Transverse colon (tissue), 4 donors: Measurements from ENCODE around the gene TRAF2. TPM values are rescaled to one million over a fixed set of nuclear protein-coding genes. Genes with fewer than 3 reads are reported as not detected.

Experiments used
- DNase-seq: peaks from one replicate; pipeline ENCODE4 v3.0.0-alpha.2; 2019
- H3K27ac ChIP-seq, 4 donors: fragments of 200-600 bp; sonication (generic); 2 replicates each; pipeline ENCODE4 v1.5.1; 2016 to 2018; ENCODE audit warnings: inconsistent platforms in 4 of 4
- H3K27me3 ChIP-seq: fragments of 200-600 bp; sonication (generic); 2 replicates; pipeline ENCODE4 v1.5.1; 2017; ENCODE audit warnings: inconsistent platforms
- H3K36me3 ChIP-seq, 4 donors: fragments of 200-600 bp; sonication (generic); 2 replicates each; pipeline ENCODE4 v1.5.1; 2017 to 2019; ENCODE audit warnings: inconsistent platforms in 4 of 4
- H3K4me1 ChIP-seq, 4 donors: fragments of 200-600 bp; sonication (generic); 2 replicates each; pipeline ENCODE4 v1.5.1; 2017 to 2020; ENCODE audit warnings: inconsistent platforms in 4 of 4
- H3K4me3 ChIP-seq, 4 donors: fragments of 200-600 bp; sonication (generic); 1 replicate in 1 of 4; 2 replicates in 3 of 4; pipeline versions ENCODE4 v1.5.1 to v1.6.1; 2017 to 2019; ENCODE audit warnings: inconsistent platforms in 4 of 4
- H3K9me3 ChIP-seq, 2 donors: fragments of 200-600 bp; sonication (generic); 2 replicates each; pipeline ENCODE4 v1.5.1; 2017 to 2019; ENCODE audit warnings: inconsistent platforms in 2 of 2
- CTCF ChIP-seq, 5 experiments: fragments of 200-600 bp in 3 of 5; fragments of 450-650 bp in 2 of 5; sonication (generic) in 3 of 5; IDR thresholded peaks; 1 replicate in 2 of 5; 2 replicates in 3 of 5; pipeline ENCODE4 v1.5.1; 2016 to 2017; ENCODE audit warnings: antibody characterized with exemption in 5 of 5, inconsistent platforms in 3 of 5, mild to moderate bottlenecking in 2 of 5, moderate library complexity in 1 of 5
- EP300 ChIP-seq: sonication (generic); formaldehyde crosslinking; IDR thresholded peaks from one replicate; pipeline ENCODE4 v1.6.1; 2017; ENCODE audit warnings: antibody characterized with exemption, low read depth
- POLR2A ChIP-seq: fragments of 450-650 bp; IDR thresholded peaks from one replicate; pipeline ENCODE4 v1.6.1; 2016; ENCODE audit warnings: antibody characterized with exemption, mild to moderate bottlenecking, moderate library complexity
- POLR2AphosphoS5 ChIP-seq, 3 donors: sonication (generic); formaldehyde crosslinking; IDR thresholded peaks; one replicate each; pipeline ENCODE4 v1.6.1; 2016; ENCODE audit warnings: antibody characterized with exemption in 3 of 3
- WGBS, 2 donors: methylation state at CpG; one replicate each; pipeline ENCODE4 v1.1.5; 2018; ENCODE audit warnings: low coverage in 1 of 2; 5-methylcytosine and 5-hydroxymethylcytosine counted together
- in situ Hi-C, 4 donors: fragments of 200-750 bp; cut with MboI; loops; one replicate each; pipeline versions ENCODE4 v1.15.0 to v1.15.1; 2017; ENCODE audit warnings: low sequenced_read_pairs in 3 of 4, low pct_ligation_motif_present in 1 of 4, low pct_unique_long_range_greater_than_20kb in 1 of 4
- intact Hi-C: fragments of 100-400 bp; cut with DNase I; formaldehyde crosslinking; loops from one replicate; pipeline ENCODE4 v1.15.1; 2023; ENCODE audit warnings: low total_unique reads
- small RNA-seq, 4 donors: library from RNA; depleted of rRNA; stranded (forward); fragments of <200 nt; gene quantifications; one replicate each; pipeline ENCODE3, GENCODE V24; 2016
- total RNA-seq, 4 donors: library from RNA; depleted of rRNA; stranded (reverse); fragments of >200 nt; gene quantifications; one replicate each; pipeline ENCODE4 v1.1.0, GENCODE V29; 2016

The TRAF2 gene
- total RNA-seq, 4 donors from 2014 or later = 12.5 to 60.6 (median 13.8) TPM

- TF ChIP-seq EP300 (no peak), CTCF (IDR thresholded peaks at IDR 0.05) (no peak), POLR2A (no peak)
- Histone ChIP-seq H3K36me3 (no peaks in the 10 kb centered on the region), H3K27ac (no peak overlapping the region), H3K27me3 (peaks cover 5% of the 10 kb centered on the region), H3K4me1 (peaks cover 0 to 19% (median 8%) of the 10 kb centered on the region in 4 donors), H3K9me3 (no peaks in the 10 kb centered on the region), H3K4me3 (no peak overlapping the region)
- intact Hi-C loops (no loop called here), in situ Hi-C loops (no loop called here)
- 75 to 85% methylated on average over 7 to 25 of the region's 29 CpGs for WGBS, 2 donors
- DNase-seq = no peak
Measured at GRCh38 chr9:136973618-136974617, 87.6 kb downstream of the TRAF2 start.

GRCh38 chr9:136974817-136975535, 88.7 kb downstream of the TRAF2 start:
- no peak for TF ChIP-seq EP300
- no peak for TF ChIP-seq CTCF (IDR thresholded peaks at IDR 0.05)
- no peak for TF ChIP-seq POLR2A
- TF ChIP-seq POLR2AphosphoS5 (IDR thresholded peaks at IDR 0.05) = no peak
- intact Hi-C loops = no loop called here
- Histone ChIP-seq H3K27me3 (peaks cover 5% of the 10 kb centered on the region), H3K4me1 (peaks cover 0 to 19% (median 8%) of the 10 kb centered on the region in 4 donors), H3K36me3 (no peaks in the 10 kb centered on the region), H3K4me3 (no peak overlapping the region), H3K9me3 (no peaks in the 10 kb centered on the region), H3K27ac (peak overlapping the region in 1 of 4 donors; percentile 9)
- in situ Hi-C loops = no loop called here
- no peak for DNase-seq
- WGBS, 2 donors = 46% methylated on average over 13 of the region's 15 CpGs; no CpG with 5 or more reads in 1 of the 2 donors

- H3K27ac ChIP-seq = peak overlapping the region in 1 of 4 donors; percentile 9
- TF ChIP-seq POLR2A (no peak), CTCF (IDR thresholded peaks at IDR 0.05) (peak in 1 of 5 experiments; percentile 4)
- 52% methylated on average over 14 of the region's 14 CpGs; no CpG with 5 or more reads in 1 of the 2 donors for WGBS, 2 donors
- peaks cover 5% of the 10 kb centered on the region for H3K27me3 ChIP-seq
- H3K4me3 ChIP-seq = no peak overlapping the region
- peaks cover 0 to 19% (median 8%) of the 10 kb centered on the region in 4 donors for H3K4me1 ChIP-seq
- in situ Hi-C loops = no loop called here
- no peaks in the 10 kb centered on the region for H3K9me3 ChIP-seq
- DNase-seq = no peak
- intact Hi-C loops = no loop called here
- no peaks in the 10 kb centered on the region for H3K36me3 ChIP-seq
Measured at GRCh38 chr9:136975644-136976043, 89.3 kb downstream of the TRAF2 start.

Small RNA genes within 50 kb of the gene (small RNA-seq; reads per million reads assigned to genes)
- 0 to 0.14 (median 0) reads per million in 4 donors for gene MIR4479

Other genes starting within 250 kb of the TRAF2 start
- gene EGFL7, start 223.6 kb upstream of the TRAF2 start, total RNA-seq = 10 to 100 TPM; 12.3 to 64.7 (median 33.6) TPM
- 100 to 1,000 TPM; 245 to 441 (median 290) TPM for gene AGPAT2, start 199.1 kb upstream of the TRAF2 start, total RNA-seq
- gene DIPK1B, start 173.9 kb upstream of the TRAF2 start, total RNA-seq = 10 to 100 TPM in 1 of 4 donors, 1 to 10 TPM in 3; 3.5 to 12.3 (median 3.9) TPM
- 10 to 100 TPM in 1 of 4 donors, 1 to 10 TPM in 2, under 1 TPM in 1; 0.96 to 33.6 (median 3.3) TPM for gene LCN10, start 143.6 kb upstream of the TRAF2 start, total RNA-seq
- gene LCN6, start 138.0 kb upstream of the TRAF2 start, total RNA-seq = 1 to 10 TPM in 2 of 4 donors, not detected in 2; 1.1 to 2.9 TPM
- gene LCN8, start 128.3 kb upstream of the TRAF2 start, total RNA-seq = not detected
- gene LCN15, start 122.0 kb upstream of the TRAF2 start, total RNA-seq = 10 to 100 TPM in 1 of 4 donors, 1 to 10 TPM in 1, not detected in 2; 6.4 to 11.9 TPM
- gene TMEM141, start 95.2 kb upstream of the TRAF2 start, total RNA-seq = 100 to 1,000 TPM; 179 to 392 (median 224) TPM
- 100 to 1,000 TPM in 1 of 4 donors, 10 to 100 TPM in 3; 25.2 to 161 (median 63.5) TPM for gene CCDC183, start 90.2 kb upstream of the TRAF2 start, total RNA-seq
- 100 to 1,000 TPM in 3 of 4 donors, 10 to 100 TPM in 1; 71.3 to 227 (median 160) TPM for gene RABL6, start 78.6 kb upstream of the TRAF2 start, total RNA-seq
- gene AJM1, start 44.0 kb upstream of the TRAF2 start, total RNA-seq = 10 to 100 TPM in 3 of 4 donors, 1 to 10 TPM in 1; 9.8 to 26.5 (median 17.0) TPM
- 100 to 1,000 TPM in 2 of 4 donors, 10 to 100 TPM in 2; 69.7 to 134 (median 107) TPM for gene PHPT1, start 37.1 kb upstream of the TRAF2 start, total RNA-seq
- 10 to 100 TPM; 11.4 to 52.5 (median 23.2) TPM for gene MAMDC4, start 34.2 kb upstream of the TRAF2 start, total RNA-seq
- 100 to 1,000 TPM; 353 to 618 (median 555) TPM for gene EDF1, start 20.2 kb upstream of the TRAF2 start, total RNA-seq
- 100 to 1,000 TPM; 294 to 820 (median 446) TPM for gene FBXW5, start 58.2 kb downstream of the TRAF2 start, total RNA-seq
- 1 to 10 TPM in 3 of 4 donors, not detected in 1; 4.3 to 7.9 (median 6.4) TPM for gene C8G, start 58.7 kb downstream of the TRAF2 start, total RNA-seq
- 10 to 100 TPM in 1 of 4 donors, 1 to 10 TPM in 3; 1.2 to 52.7 (median 5.5) TPM for gene LCN12, start 65.8 kb downstream of the TRAF2 start, total RNA-seq
- 10 to 100 TPM in 3 of 4 donors, 1 to 10 TPM in 1; 6.8 to 59.1 (median 17.8) TPM for gene PTGDS, start 91.0 kb downstream of the TRAF2 start, total RNA-seq
- gene LCNL1, start 96.5 kb downstream of the TRAF2 start, total RNA-seq = under 1 TPM in 2 of 4 donors, not detected in 2; 0.27 to 0.75 TPM
- gene PAXX, start 105.9 kb downstream of the TRAF2 start, total RNA-seq = 10 to 100 TPM; 49.3 to 85.2 (median 66.0) TPM
- 1 to 10 TPM in 2 of 4 donors, not detected in 2; 2.5 to 3.8 TPM for gene CLIC3, start 110.1 kb downstream of the TRAF2 start, total RNA-seq
- gene ABCA2, start 141.7 kb downstream of the TRAF2 start, total RNA-seq = 100 to 1,000 TPM in 2 of 4 donors, 10 to 100 TPM in 2; 51.1 to 204 (median 96.5) TPM
- gene FUT7, start 145.6 kb downstream of the TRAF2 start, total RNA-seq = not detected
- 100 to 1,000 TPM in 2 of 4 donors, 10 to 100 TPM in 2; 58.0 to 972 (median 274) TPM for gene NPDC1, start 159.7 kb downstream of the TRAF2 start, total RNA-seq
- 10 to 100 TPM in 3 of 4 donors, 1 to 10 TPM in 1; 3.6 to 17.1 (median 14.1) TPM for gene ENTPD2, start 167.5 kb downstream of the TRAF2 start, total RNA-seq
- 10 to 100 TPM in 1 of 4 donors, 1 to 10 TPM in 2, under 1 TPM in 1; 0.37 to 37.2 (median 3.3) TPM for gene SAPCD2, start 184.0 kb downstream of the TRAF2 start, total RNA-seq
- gene UAP1L1, start 191.0 kb downstream of the TRAF2 start, total RNA-seq = 10 to 100 TPM in 2 of 4 donors, 1 to 10 TPM in 2; 6.4 to 28.8 (median 11.7) TPM
- gene MAN1B1, start 200.5 kb downstream of the TRAF2 start, total RNA-seq = 100 to 1,000 TPM in 1 of 4 donors, 10 to 100 TPM in 3; 56.5 to 106 (median 70.0) TPM
- gene DPP7, start 228.2 kb downstream of the TRAF2 start, total RNA-seq = 100 to 1,000 TPM in 2 of 4 donors, 10 to 100 TPM in 2; 54.2 to 141 (median 103) TPM